Measurements from ENCODE around the gene LRBA.

LRBA gene

GRCh38 chr4:150591904-150592303 lies 423.2 kb downstream of the LRBA start:
- no peak for TF ChIP-seq CTCF (IDR thresholded peaks at IDR 0.05; ENCODE audit: insufficient read depth, low read depth, low read length, missing control alignments)
- DNase-seq (ENCODE audit: low read depth): no peak
- H3K4me3 ChIP-seq (ENCODE audit: low read length): no peak overlapping the region

- no peak for DNase-seq (ENCODE audit: low read depth)
- H3K4me3 ChIP-seq (ENCODE audit: low read length): no peak overlapping the region
- no peak for TF ChIP-seq CTCF (IDR thresholded peaks at IDR 0.05; ENCODE audit: insufficient read depth, low read depth, low read length, missing control alignments)
Measured at GRCh38 chr4:150591406-150591805, 423.7 kb downstream of the LRBA start.

- H3K4me3 ChIP-seq (ENCODE audit: low read length): no peak overlapping the region
- TF ChIP-seq CTCF (IDR thresholded peaks at IDR 0.05; ENCODE audit: insufficient read depth, low read depth, low read length, missing control alignments): no peak
- DNase-seq (ENCODE audit: low read depth): no peak
Measured at GRCh38 chr4:150590631-150591030, 424.5 kb downstream of the LRBA start.

GRCh38 chr4:150589157-150589556 lies 425.9 kb downstream of the LRBA start:
- TF ChIP-seq CTCF (IDR thresholded peaks at IDR 0.05; ENCODE audit: insufficient read depth, low read depth, low read length, missing control alignments): no peak
- no peak for DNase-seq (ENCODE audit: low read depth)
- no peak overlapping the region for H3K4me3 ChIP-seq (ENCODE audit: low read length)

GRCh38 chr4:150588316-150588715 lies 426.8 kb downstream of the LRBA start:
- H3K4me3 ChIP-seq (ENCODE audit: low read length): no peak overlapping the region
- no peak for TF ChIP-seq CTCF (IDR thresholded peaks at IDR 0.05; ENCODE audit: insufficient read depth, low read depth, low read length, missing control alignments)
- no peak for DNase-seq (ENCODE audit: low read depth)

GRCh38 chr4:150586162-150586810 lies 428.8 kb downstream of the LRBA start:
- TF ChIP-seq CTCF (IDR thresholded peaks at IDR 0.05; ENCODE audit: insufficient read depth, low read depth, low read length, missing control alignments): no peak

GRCh38 chr4:150585611-150586010 lies 429.5 kb downstream of the LRBA start:
- no peak overlapping the region for H3K4me3 ChIP-seq (ENCODE audit: low read length)
- DNase-seq (ENCODE audit: low read depth): no peak
- no peak for TF ChIP-seq CTCF (IDR thresholded peaks at IDR 0.05; ENCODE audit: insufficient read depth, low read depth, low read length, missing control alignments)

More at GRCh38 chr4:150586162-150586810, 428.8 kb downstream of the LRBA start:
- H3K4me3 ChIP-seq (ENCODE audit: low read length): no peak overlapping the region
- no peak for DNase-seq (ENCODE audit: low read depth)
